Stomach (tissue), 4 donors: Measurements from ENCODE around the gene PRSS21.

Experiments
- CTCF ChIP-seq, 7 experiments: fragments of 450-650 bp in 4 of 7; fragments of 200-600 bp in 3 of 7; sonication (generic) in 3 of 7; IDR thresholded peaks; one replicate each; pipeline ENCODE4 v1.5.1; 2016 to 2019; ENCODE audit warnings: antibody characterized with exemption in 7 of 7, control low read depth in 2 of 7, mild to moderate bottlenecking in 1 of 7
- EP300 ChIP-seq: sonication (generic); formaldehyde crosslinking; IDR thresholded peaks from one replicate; pipeline ENCODE4 v1.6.1; 2017; ENCODE audit warnings: antibody characterized with exemption
- POLR2A ChIP-seq, 4 donors: fragments of 450-650 bp; IDR thresholded peaks; one replicate each; pipeline ENCODE4 v1.6.1; 2016; ENCODE audit warnings: antibody characterized with exemption in 4 of 4, control low read depth in 2 of 4, mild to moderate bottlenecking in 1 of 4, moderate library complexity in 1 of 4

DNA sequence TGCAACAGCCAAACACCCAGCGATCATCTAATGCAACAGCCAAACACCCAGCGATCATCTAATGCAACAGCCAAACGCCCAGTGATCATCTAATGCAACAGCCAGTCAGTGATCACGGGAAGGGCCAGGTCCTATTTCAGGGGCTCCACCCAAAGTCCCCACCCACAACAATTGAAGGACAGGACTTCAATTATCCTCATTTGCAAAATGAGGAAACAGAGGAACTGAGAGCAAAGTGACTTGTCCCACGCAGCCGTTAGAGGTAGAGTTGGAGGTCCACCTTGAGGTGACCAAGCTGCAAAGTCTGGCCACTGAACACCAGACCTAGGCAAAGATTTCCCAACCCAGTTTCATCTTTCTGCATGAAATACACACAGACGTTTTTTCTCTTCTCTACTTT lies 16.7 kb downstream of the PRSS21 start:
- TF ChIP-seq CTCF (IDR thresholded peaks at IDR 0.05) (no peak), POLR2A (IDR thresholded peaks at IDR 0.05) (no peak), EP300 (no peak)
